Naive thymus-derived CD8-positive, alpha-beta T cell (primary cell): ENCODE results near the gene CAMTA1. TPM values are rescaled to one million over a fixed set of nuclear protein-coding genes. Genes with fewer than 3 reads are reported as not detected.

Experiments
- ATAC-seq, 2 donors: fragments of 150-1000 bp; cut with Tn5 transposase in 1 of 2; sonication (Bioruptor Pico), chemical (Tn5 transposase) in 1 of 2; 1 replicate in 1 of 2; 2 replicates in 1 of 2; pipeline ENCODE4 v1.10.0; 2021; ENCODE audit warnings: mild to moderate bottlenecking in 2 of 2, moderate library complexity in 2 of 2
- POLR2A ChIA-PET: fragments of 350-600 bp; sonication (Branson Sonifier 250); formaldehyde crosslinking; loops from one replicate; lab custom pipeline; 2021; ENCODE audit warnings: antibody characterized with exemption; lab: Charles Lee
- DNase-seq, 10 donors: peaks; one replicate each; pipeline versions ENCODE4 v3.0.0 to v3.0.0-alpha.2; 2020 to 2022
- H3K27ac Mint-ChIP-seq, 10 donors: one replicate each; pipeline ENCODE4 v1.8.0; 2020 to 2022; ENCODE audit warnings: mild to moderate bottlenecking in 10 of 10, mixed read lengths in 10 of 10, moderate library complexity in 4 of 10, inconsistent platforms in 1 of 10
- H3K27me3 Mint-ChIP-seq, 5 donors: one replicate each; pipeline ENCODE4 v1.8.0; 2021 to 2022; ENCODE audit warnings: mixed read lengths in 5 of 5
- H3K36me3 Mint-ChIP-seq, 3 donors: one replicate each; pipeline ENCODE4 v1.8.0; 2020 to 2022; ENCODE audit warnings: mixed read lengths in 3 of 3, mild to moderate bottlenecking in 2 of 3, inconsistent platforms in 1 of 3
- H3K4me1 Mint-ChIP-seq, 4 donors: one replicate each; pipeline ENCODE4 v1.8.0; 2021 to 2022; ENCODE audit warnings: mixed read lengths in 4 of 4
- H3K4me3 Mint-ChIP-seq, 10 donors: one replicate each; pipeline ENCODE4 v1.8.0; 2020 to 2022; ENCODE audit warnings: mild to moderate bottlenecking in 10 of 10, mixed read lengths in 10 of 10, moderate library complexity in 6 of 10, inconsistent platforms in 1 of 10
- H3K9me3 Mint-ChIP-seq, 9 donors: one replicate each; pipeline ENCODE4 v1.8.0; 2020 to 2022; ENCODE audit warnings: mixed read lengths in 9 of 9, mild to moderate bottlenecking in 3 of 9, inconsistent platforms in 1 of 9, moderate library complexity in 1 of 9
- polyA plus RNA-seq, 3 donors: library from polyadenylated mRNA; unstranded; fragments of 300-500 nt; fragmentation: Illumina TruSeq; gene quantifications; one replicate each; pipeline ENCODE4 v1.2.3, GENCODE V29; 2021
- total RNA-seq, 8 experiments: library from RNA in 2 of 8; stranded (reverse) in 2 of 8; gene quantifications; one replicate each; pipeline ENCODE4 v1.2.3 and lab custom pipeline; 2021 to 2026

CAMTA1 gene
- total and polyA plus RNA-seq, 5 experiments from 2014 or later, result 32.6 to 78.3 (median 47.3) TPM

DNA sequence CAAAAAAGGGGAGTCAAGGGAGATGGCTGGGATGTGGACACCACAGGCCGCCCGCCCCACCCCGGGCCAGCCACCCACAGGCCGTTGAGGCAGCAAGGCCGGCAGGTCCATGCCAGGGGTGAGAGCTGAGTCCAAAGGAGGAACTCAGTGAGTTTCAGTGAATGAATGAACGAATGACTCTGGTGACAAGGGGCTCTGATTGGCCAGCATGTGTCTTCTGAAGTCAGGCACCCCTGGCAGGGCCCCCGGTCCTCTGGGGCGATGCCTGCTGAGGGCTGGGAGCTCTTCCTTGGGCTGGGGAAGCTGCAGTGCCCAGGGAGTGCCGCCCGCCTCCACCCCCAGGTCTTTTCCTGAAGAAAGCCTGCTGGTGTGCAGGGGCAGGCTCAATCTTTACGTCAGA, 749.8 kb downstream of the CAMTA1 start:
- H3K4me3 Mint-ChIP-seq, result no peak overlapping the region
- no peaks in the 10 kb centered on the region for H3K36me3 Mint-ChIP-seq
- DNase-seq (no peak), ATAC-seq (no peak)
- POLR2A ChIA-PET, result no interaction called here
- no peaks in the 10 kb centered on the region for H3K4me1 Mint-ChIP-seq
- peaks cover 1 to 25% (median 13%) of the 10 kb centered on the region in 5 donors for H3K27me3 Mint-ChIP-seq
- no peaks in the 10 kb centered on the region for H3K9me3 Mint-ChIP-seq
- H3K27ac Mint-ChIP-seq, result no peak overlapping the region

- Mint-ChIP-seq H3K27me3 (peaks cover 1 to 25% (median 16%) of the 10 kb centered on the region in 5 donors), H3K4me3 (no peak overlapping the region), H3K4me1 (no peaks in the 10 kb centered on the region), H3K27ac (no peak overlapping the region), H3K9me3 (no peaks in the 10 kb centered on the region), H3K36me3 (no peaks in the 10 kb centered on the region)
- no peak for ATAC-seq
- no peak for DNase-seq
- POLR2A ChIA-PET, result no interaction called here
Observed at GRCh38 chr1:7535934-7536878, 751.0 kb downstream of the CAMTA1 start.

- no peaks in the 10 kb centered on the region for H3K9me3 Mint-ChIP-seq
- H3K4me3 Mint-ChIP-seq, result no peak overlapping the region
- DNase-seq, result no peak
- peaks cover 1 to 25% (median 17%) of the 10 kb centered on the region in 5 donors for H3K27me3 Mint-ChIP-seq
- H3K36me3 Mint-ChIP-seq, result no peaks in the 10 kb centered on the region
- POLR2A ChIA-PET, result no interaction called here
- ATAC-seq, result no peak
- no peak overlapping the region for H3K27ac Mint-ChIP-seq
- no peaks in the 10 kb centered on the region for H3K4me1 Mint-ChIP-seq
Observed at GRCh38 chr1:7536891-7537591, 751.8 kb downstream of the CAMTA1 start.

- H3K27me3 Mint-ChIP-seq, result peaks cover 0 to 26% (median 11%) of the 10 kb centered on the region in 5 donors
- POLR2A ChIA-PET, result no interaction called here
- H3K9me3 Mint-ChIP-seq, result no peaks in the 10 kb centered on the region
- H3K36me3 Mint-ChIP-seq, result no peaks in the 10 kb centered on the region
- no peak overlapping the region for H3K27ac Mint-ChIP-seq
- H3K4me1 Mint-ChIP-seq, result no peaks in the 10 kb centered on the region
- H3K4me3 Mint-ChIP-seq, result no peak overlapping the region
- no peak for DNase-seq
- no peak for ATAC-seq
Observed at GRCh38 chr1:7538033-7538432, 752.8 kb downstream of the CAMTA1 start.

DNA sequence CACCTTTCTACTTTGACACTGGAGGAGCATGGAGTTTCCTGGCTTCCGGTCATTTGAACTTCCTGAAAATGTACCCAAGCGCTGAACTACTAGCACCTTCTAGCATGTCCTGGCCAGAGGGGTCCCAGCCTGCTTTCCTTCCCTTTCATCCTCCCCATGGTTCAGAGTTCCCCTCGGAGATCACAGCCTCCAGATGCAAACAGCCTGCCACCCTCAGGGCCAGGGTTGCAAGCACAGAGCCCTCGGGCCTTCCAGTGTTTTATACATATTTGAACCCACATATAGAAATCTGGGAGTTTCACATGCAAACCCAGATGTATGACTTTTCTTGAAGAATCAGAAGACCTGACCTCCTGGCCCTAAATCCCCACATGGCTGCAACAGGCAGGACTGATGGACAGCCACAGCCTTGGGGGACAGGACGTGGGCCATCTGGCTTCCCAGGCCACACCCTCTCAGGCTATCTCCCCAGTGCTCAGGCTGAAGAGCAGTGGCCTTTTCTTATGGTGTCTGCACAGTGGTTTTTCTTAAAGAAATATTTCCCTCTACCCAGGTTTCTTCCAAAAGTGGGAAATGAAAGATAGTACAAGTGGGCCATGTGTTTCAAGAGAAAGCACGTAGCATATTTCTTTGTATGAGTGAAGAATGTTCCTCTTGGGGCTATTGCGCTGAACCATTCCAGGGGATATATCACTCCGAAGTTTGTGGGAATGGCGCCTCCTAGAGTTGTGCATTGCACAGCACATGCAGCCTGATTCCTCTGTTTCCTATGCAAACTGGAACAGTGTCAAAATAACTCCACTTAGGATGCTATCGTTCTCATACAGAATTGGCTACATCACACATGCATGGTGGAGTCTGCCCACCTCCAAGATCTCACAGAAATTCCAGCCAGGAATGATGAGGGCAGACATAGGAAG, 753.9 kb downstream of the CAMTA1 start:
- no peaks in the 10 kb centered on the region for H3K4me1 Mint-ChIP-seq
- ATAC-seq, result no peak
- no peak for DNase-seq
- H3K27ac Mint-ChIP-seq, result no peak overlapping the region
- H3K36me3 Mint-ChIP-seq, result no peaks in the 10 kb centered on the region
- H3K4me3 Mint-ChIP-seq, result no peak overlapping the region
- no peaks in the 10 kb centered on the region for H3K9me3 Mint-ChIP-seq
- POLR2A ChIA-PET, result no interaction called here
- peaks cover 0 to 27% (median 8%) of the 10 kb centered on the region in 5 donors for H3K27me3 Mint-ChIP-seq

- H3K4me1 Mint-ChIP-seq, result no peaks in the 10 kb centered on the region
- DNase-seq (no peak), ATAC-seq (no peak)
- POLR2A ChIA-PET, result no interaction called here
- H3K27ac Mint-ChIP-seq, result no peak overlapping the region
- H3K4me3 Mint-ChIP-seq, result no peak overlapping the region
- H3K27me3 Mint-ChIP-seq, result peaks cover 0 to 22% (median 10%) of the 10 kb centered on the region in 5 donors
- H3K36me3 Mint-ChIP-seq, result no peaks in the 10 kb centered on the region
- no peaks in the 10 kb centered on the region for H3K9me3 Mint-ChIP-seq
Observed at GRCh38 chr1:7539769-7540175, 754.5 kb downstream of the CAMTA1 start.

DNA sequence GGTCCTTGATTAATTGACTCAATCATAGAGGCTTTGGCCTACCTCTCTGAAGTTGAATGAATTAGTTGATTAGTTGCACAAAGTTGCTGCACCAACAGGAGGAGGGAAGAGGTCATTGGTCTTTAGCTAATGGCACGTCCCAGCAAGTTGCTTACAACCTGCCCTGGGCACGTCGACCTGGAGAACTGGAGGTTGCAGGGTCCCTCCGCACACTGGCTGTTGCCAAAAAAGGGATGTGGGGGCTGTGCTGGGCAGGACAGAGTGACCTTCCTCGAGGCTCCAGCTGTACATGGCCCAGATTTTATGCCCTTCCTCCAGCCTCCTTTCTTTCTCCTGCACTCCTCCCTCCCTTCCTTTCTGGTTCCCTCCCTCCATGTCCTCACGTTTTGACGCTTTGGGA, 755.6 kb downstream of the CAMTA1 start:
- ATAC-seq (no peak), DNase-seq (no peak)
- POLR2A ChIA-PET, result no interaction called here
- Mint-ChIP-seq H3K27me3 (peaks cover 2 to 21% (median 10%) of the 10 kb centered on the region in 5 donors), H3K36me3 (no peaks in the 10 kb centered on the region), H3K27ac (no peak overlapping the region), H3K4me1 (no peaks in the 10 kb centered on the region), H3K9me3 (no peaks in the 10 kb centered on the region), H3K4me3 (no peak overlapping the region)

DNA sequence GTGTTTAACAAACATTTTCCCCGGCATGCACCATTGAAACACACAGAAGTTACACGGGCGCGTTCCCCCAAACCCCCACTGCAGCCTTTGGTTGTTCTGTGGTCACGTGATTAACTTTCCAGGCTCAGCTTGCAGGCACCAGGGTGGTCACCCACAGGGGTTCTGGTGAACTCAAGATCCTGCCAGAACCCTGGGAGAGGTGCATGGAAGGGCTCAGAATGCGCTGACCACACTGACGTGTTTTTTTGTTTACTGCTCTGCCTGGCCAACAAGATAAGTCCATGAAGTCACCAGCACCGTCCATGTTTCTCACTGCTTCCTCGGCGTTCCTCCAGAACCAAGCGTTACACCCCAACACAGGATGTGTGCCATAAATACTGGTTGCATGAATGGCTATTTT, 756.4 kb downstream of the CAMTA1 start:
- ATAC-seq, result no peak
- Mint-ChIP-seq H3K27ac (no peak overlapping the region), H3K4me1 (no peaks in the 10 kb centered on the region), H3K4me3 (no peak overlapping the region), H3K27me3 (peaks cover 2 to 20% (median 10%) of the 10 kb centered on the region in 5 donors), H3K9me3 (no peaks in the 10 kb centered on the region), H3K36me3 (no peaks in the 10 kb centered on the region)
- POLR2A ChIA-PET, result no interaction called here
- no peak for DNase-seq

DNA sequence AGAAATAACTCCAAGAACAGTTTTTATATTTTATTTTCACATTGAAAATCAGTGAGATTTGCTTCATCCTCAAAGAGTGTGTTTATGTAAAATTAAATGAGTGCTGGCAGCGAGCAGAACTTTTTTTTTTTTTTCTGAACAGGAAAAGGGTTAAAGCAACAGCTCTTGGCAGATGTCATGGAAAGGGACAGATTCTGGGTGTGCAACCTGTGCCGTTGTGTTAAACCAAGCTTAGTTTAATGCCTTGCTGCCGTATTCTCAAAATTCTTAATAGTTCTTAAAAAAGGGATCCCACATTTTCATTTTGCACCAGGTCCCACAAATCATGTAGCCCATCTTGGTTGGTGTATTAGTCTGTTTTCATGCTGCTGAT, 758.5 kb downstream of the CAMTA1 start:
- H3K4me3 Mint-ChIP-seq, result no peak overlapping the region
- POLR2A ChIA-PET, result no interaction called here

DNA sequence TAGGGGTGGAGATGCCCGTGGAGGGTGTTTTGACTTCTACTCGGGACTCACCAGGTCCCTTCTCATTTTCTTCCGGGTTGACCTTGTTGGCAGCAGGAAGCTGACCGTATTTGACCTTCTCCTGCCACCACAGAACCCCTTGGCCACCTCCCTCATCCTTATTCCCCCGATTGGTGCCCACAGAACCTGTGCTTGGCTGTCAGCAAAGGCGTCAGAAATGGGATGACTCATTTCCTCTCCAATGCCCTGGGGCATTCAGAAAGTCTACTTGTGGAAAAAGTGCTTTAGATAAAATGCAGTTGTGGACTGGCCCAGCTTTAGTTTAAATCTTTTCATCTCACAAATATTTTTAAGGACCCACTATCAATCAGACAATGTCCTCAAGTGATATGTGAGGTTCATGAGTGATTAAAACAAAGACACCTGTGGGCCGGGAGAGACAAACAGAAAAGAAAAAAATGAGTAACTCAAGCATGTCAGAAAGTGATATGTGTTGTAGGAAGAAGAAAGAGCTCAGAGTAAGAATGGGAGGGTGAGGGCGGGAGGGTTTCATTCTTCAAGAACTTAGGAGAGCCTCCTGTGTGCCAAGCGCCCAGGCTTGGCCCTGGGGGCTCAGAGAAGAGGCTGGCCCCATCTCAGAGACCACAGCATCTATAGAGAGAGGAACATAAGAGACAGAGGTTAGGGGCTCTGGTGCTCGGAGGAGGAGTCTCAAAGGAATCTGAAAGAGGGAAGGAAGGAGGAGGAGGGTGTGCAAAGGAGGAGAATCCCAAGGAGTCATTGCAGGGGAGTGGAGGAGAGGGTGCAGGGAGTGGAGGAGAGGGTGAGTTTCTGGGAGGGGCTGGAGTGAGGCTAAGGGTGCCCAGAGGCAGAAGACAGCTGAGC, 764.3 kb downstream of the CAMTA1 start:
- peaks cover 6 to 40% (median 18%) of the 10 kb centered on the region in 5 donors for H3K27me3 Mint-ChIP-seq
- no peak for DNase-seq
- no peaks in the 10 kb centered on the region for H3K9me3 Mint-ChIP-seq
- H3K27ac Mint-ChIP-seq, result peak overlapping the region in 3 of 10 donors; percentile 36 to 72 (median 58)
- peaks cover 0 to 5% (median 2%) of the 10 kb centered on the region in 4 donors for H3K4me1 Mint-ChIP-seq
- no peak for ATAC-seq
- H3K4me3 Mint-ChIP-seq, result no peak overlapping the region
- H3K36me3 Mint-ChIP-seq, result no peaks in the 10 kb centered on the region
- POLR2A ChIA-PET, result no interaction called here

More for the DNA sequence above, 758.5 kb downstream of the CAMTA1 start:
- Mint-ChIP-seq H3K9me3 (no peaks in the 10 kb centered on the region), H3K27me3 (peaks cover 5 to 24% (median 15%) of the 10 kb centered on the region in 5 donors), H3K36me3 (no peaks in the 10 kb centered on the region), H3K27ac (peak overlapping the region in 1 of 10 donors; percentile 29), H3K4me1 (no peaks in the 10 kb centered on the region)
- DNase-seq (no peak), ATAC-seq (no peak)

GRCh38 chr1:7550261-7550865, 765.1 kb downstream of the CAMTA1 start:
- Mint-ChIP-seq H3K36me3 (no peaks in the 10 kb centered on the region), H3K27ac (peak overlapping the region in 1 of 10 donors; percentile 11), H3K4me1 (peaks cover 0 to 5% (median 3%) of the 10 kb centered on the region in 4 donors), H3K4me3 (no peak overlapping the region), H3K27me3 (peaks cover 4 to 42% (median 17%) of the 10 kb centered on the region in 5 donors), H3K9me3 (no peaks in the 10 kb centered on the region)
- ATAC-seq (no peak), DNase-seq (no peak)
- POLR2A ChIA-PET, result no interaction called here
